Left ventricle myocardium inferior (tissue), 1 donor: ENCODE results near the gene CNIH2. TPM values are rescaled to one million over a fixed set of nuclear protein-coding genes. Genes with fewer than 3 reads are reported as not detected.

Experiments used
- DNase-seq: peaks from one replicate; pipeline ENCODE4 v3.0.0-alpha.2; 2020
- H3K27ac ChIP-seq: fragments of 200-600 bp; replicated peaks from 2 replicates; pipeline ENCODE4 v1.8.0; 2021
- H3K27me3 ChIP-seq: fragments of 200-600 bp; 2 replicates; pipeline ENCODE4 v1.8.0; 2021; ENCODE audit warnings: low read depth
- H3K36me3 ChIP-seq: fragments of 200-600 bp; 2 replicates; pipeline ENCODE4 v1.8.0; 2021
- H3K4me1 ChIP-seq: fragments of 200-600 bp; 2 replicates; pipeline ENCODE4 v1.8.0; 2021
- H3K4me3 ChIP-seq: fragments of 200-600 bp; 2 replicates; pipeline ENCODE4 v1.8.0; 2021; ENCODE audit warnings: mild to moderate bottlenecking, moderate library complexity
- H3K9me3 ChIP-seq: fragments of 200-600 bp; replicated peaks from 2 replicates; pipeline ENCODE4 v1.8.0; 2021
- intact Hi-C: fragments of 100-400 bp; cut with micrococcal nuclease; formaldehyde crosslinking; loops from one replicate; pipeline ENCODE4 v1.11.0; 2022
- total RNA-seq: library from RNA; stranded (reverse); fragmentation: NEBNext Ultra II Directional; extraction: Animal tissue kit (Norgen Biotek cat#: 25700); gene quantifications from one replicate; pipeline ENCODE4 v1.2.1, GENCODE V29; 2021
- TF ChIP-seq, protein P1 (sequence below): fragments of 200-600 bp; IDR thresholded peaks from 2 replicates; pipeline ENCODE4 v1.8.0; 2021; ENCODE audit warnings: antibody characterized with exemption, mild to moderate bottlenecking, borderline replicate concordance
- donor health status: DM: no; HTN: yes; CAD: no; lungs with severe emphysema.

CNIH2 gene
- total RNA-seq, 1 donor from 2014 or later = not detected

DNA sequence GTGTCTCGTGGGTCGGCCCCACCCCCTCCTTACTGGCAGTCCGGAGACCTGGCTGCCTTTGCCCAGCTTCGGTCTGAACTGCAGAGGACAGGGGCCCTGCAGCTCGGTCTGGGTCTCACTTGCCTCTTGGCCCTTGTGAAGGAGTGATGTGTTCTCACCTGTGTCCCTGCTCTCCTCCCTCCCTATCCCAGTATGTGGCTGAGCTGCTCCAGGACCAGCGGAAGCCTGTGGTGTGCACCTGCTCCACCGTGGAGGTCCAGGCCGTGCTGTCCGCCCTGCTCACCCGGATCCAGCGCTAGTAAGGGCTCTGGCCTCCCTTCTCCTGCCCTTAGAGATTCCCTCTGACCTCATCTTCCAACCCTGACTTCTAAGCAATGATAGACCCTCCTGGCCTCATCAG lies 45.2 kb upstream of the CNIH2 start:
- TF ChIP-seq, protein P1, sequence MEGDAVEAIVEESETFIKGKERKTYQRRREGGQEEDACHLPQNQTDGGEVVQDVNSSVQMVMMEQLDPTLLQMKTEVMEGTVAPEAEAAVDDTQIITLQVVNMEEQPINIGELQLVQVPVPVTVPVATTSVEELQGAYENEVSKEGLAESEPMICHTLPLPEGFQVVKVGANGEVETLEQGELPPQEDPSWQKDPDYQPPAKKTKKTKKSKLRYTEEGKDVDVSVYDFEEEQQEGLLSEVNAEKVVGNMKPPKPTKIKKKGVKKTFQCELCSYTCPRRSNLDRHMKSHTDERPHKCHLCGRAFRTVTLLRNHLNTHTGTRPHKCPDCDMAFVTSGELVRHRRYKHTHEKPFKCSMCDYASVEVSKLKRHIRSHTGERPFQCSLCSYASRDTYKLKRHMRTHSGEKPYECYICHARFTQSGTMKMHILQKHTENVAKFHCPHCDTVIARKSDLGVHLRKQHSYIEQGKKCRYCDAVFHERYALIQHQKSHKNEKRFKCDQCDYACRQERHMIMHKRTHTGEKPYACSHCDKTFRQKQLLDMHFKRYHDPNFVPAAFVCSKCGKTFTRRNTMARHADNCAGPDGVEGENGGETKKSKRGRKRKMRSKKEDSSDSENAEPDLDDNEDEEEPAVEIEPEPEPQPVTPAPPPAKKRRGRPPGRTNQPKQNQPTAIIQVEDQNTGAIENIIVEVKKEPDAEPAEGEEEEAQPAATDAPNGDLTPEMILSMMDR = no peak
- intact Hi-C loops = no loop called here

DNA sequence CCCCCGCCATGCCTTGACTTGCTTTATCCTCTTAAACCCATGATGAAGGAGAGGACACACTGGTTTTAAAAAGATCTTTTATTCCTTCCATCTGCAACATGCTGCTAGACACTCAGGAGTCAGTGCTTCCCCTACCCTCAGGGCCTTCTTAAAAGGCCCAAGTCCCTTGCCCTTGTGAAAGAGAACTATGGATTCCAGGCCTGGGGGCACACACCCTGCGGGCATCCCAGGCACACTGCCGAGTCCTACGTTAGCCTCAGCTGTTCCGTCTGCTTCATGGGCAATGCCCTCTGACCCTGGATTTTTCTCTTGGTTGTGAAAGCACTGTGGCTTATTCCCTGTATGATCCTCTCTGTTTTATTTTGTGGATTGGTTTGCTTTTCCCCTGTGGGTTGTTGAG lies 44.7 kb upstream of the CNIH2 start:
- DNase-seq = no peak
- H3K27me3 ChIP-seq = no peaks in the 10 kb centered on the region
- no peak overlapping the region for H3K4me3 ChIP-seq
- H3K27ac ChIP-seq = no peak overlapping the region
- TF ChIP-seq, protein P1 = no peak
- no peaks in the 10 kb centered on the region for H3K9me3 ChIP-seq
- H3K36me3 ChIP-seq = peaks cover 73% of the 10 kb centered on the region
- intact Hi-C loops = no loop called here
- no peaks in the 10 kb centered on the region for H3K4me1 ChIP-seq

More for the DNA sequence above, 45.2 kb upstream of the CNIH2 start:
- no peaks in the 10 kb centered on the region for H3K4me1 ChIP-seq
- H3K27me3 ChIP-seq = no peaks in the 10 kb centered on the region
- H3K9me3 ChIP-seq = no peaks in the 10 kb centered on the region
- no peak overlapping the region for H3K27ac ChIP-seq
- peaks cover 76% of the 10 kb centered on the region for H3K36me3 ChIP-seq
- H3K4me3 ChIP-seq = no peak overlapping the region
- no peak for DNase-seq

DNA sequence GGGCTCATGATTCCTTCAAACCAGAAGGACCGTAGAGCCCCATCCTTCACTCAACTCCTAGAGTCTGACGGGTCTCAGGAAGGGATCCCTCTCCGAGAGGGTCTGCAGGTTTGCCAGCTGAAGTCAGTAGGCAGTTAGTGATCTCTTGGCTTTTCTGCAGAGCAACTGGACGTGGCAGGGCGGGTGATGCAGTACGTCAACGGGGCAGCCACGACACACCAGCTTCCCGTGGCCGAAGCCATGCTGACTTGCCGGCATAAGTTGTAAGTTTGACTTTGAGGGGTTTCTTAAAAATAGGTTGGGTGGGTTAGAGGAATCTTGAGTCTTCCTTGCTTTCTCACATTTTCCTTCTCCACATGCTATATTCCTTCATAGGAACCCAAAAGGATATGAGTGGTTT lies 42.8 kb upstream of the CNIH2 start:
- Histone ChIP-seq H3K9me3 (no peaks in the 10 kb centered on the region), H3K27me3 (no peaks in the 10 kb centered on the region)

DNA sequence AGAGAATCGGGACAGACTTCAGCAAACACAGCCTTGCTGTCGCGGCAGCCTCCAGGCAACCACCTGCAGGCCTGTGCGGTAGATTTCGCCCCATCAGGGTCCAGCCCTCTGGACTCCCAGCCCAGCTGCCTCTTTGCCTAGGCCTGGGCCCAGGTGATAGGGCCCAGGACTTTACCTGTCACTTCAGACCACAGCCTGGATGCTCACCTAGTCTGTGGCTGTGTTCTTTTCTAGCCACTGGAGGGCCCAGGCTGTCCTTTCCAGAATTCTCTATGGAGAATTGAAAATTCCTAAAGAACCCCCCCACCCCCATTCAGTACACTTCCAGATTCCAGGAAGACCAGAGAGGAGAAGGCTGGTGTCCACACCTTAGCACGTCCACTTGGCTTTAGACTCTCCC lies 40.1 kb upstream of the CNIH2 start:
- no peak for DNase-seq
- peaks cover 87% of the 10 kb centered on the region for H3K36me3 ChIP-seq
- H3K9me3 ChIP-seq = no peaks in the 10 kb centered on the region

More for the DNA sequence above, 42.8 kb upstream of the CNIH2 start:
- intact Hi-C loops = no loop called here
- no peaks in the 10 kb centered on the region for H3K4me1 ChIP-seq
- DNase-seq = no peak
- no peak overlapping the region for H3K4me3 ChIP-seq
- H3K36me3 ChIP-seq = peaks cover 84% of the 10 kb centered on the region
- H3K27ac ChIP-seq = no peak overlapping the region
- TF ChIP-seq, protein P1 = no peak

DNA sequence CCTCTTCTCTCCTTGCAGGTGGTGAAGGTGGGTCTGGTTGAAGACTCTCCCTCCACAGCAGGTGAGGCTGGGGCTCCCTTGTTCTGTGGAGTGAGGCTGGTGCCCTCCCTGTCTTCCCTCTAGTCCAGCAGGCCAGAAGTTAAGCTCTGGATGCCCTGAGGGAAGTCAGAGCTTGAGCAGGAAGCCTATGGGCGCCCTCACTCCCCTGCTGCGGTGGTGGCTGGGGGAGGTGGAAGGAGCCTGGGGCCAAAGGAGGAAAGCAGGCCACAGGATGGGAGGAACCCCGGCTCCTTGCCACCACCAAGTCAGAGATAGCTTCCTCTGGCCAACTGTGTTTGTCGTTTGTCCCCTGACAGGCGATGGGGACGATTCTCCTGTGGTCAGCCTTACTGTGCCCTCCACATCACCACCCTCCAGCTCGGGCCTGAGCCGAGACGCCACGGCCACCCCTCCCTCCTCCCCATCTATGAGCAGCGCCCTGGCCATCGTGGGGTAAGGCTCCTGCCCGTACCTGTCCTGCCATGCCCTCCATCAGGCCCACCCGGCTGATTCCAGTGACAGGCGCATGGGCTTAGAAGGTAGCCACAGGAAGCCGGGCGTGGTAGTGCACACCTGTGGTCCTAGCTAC lies 39.1 kb upstream of the CNIH2 start:
- intact Hi-C loops = no loop called here
- TF ChIP-seq, protein P1 = no peak
- Histone ChIP-seq H3K27me3 (no peaks in the 10 kb centered on the region), H3K36me3 (peaks cover 85% of the 10 kb centered on the region), H3K27ac (no peak overlapping the region), H3K4me1 (peaks cover 14% of the 10 kb centered on the region), H3K9me3 (no peaks in the 10 kb centered on the region), H3K4me3 (no peak overlapping the region)
- no peak for DNase-seq

More for the DNA sequence above, 40.1 kb upstream of the CNIH2 start:
- no peak overlapping the region for H3K4me3 ChIP-seq
- H3K4me1 ChIP-seq = peaks cover 14% of the 10 kb centered on the region
- intact Hi-C loops = no loop called here
- H3K27me3 ChIP-seq = no peaks in the 10 kb centered on the region
- no peak overlapping the region for H3K27ac ChIP-seq
- TF ChIP-seq, protein P1 = no peak
